Transverse colon (tissue), 3 donors: ENCODE data around the gene PRTG.

Experiments used
- POLR2A ChIP-seq: fragments of 450-650 bp; IDR thresholded peaks from one replicate; pipeline ENCODE4 v1.6.1; 2016; ENCODE audit warnings: antibody characterized with exemption, mild to moderate bottlenecking, moderate library complexity
- TF ChIP-seq, protein P1 (sequence below), 5 experiments: fragments of 200-600 bp in 3 of 5; fragments of 450-650 bp in 2 of 5; sonication (generic) in 3 of 5; IDR thresholded peaks; 1 replicate in 2 of 5; 2 replicates in 3 of 5; pipeline ENCODE4 v1.5.1; 2016 to 2017; ENCODE audit warnings: antibody characterized with exemption in 5 of 5, inconsistent platforms in 3 of 5, mild to moderate bottlenecking in 2 of 5, moderate library complexity in 1 of 5

- TF ChIP-seq POLR2A, result no peak
- TF ChIP-seq, protein P1, sequence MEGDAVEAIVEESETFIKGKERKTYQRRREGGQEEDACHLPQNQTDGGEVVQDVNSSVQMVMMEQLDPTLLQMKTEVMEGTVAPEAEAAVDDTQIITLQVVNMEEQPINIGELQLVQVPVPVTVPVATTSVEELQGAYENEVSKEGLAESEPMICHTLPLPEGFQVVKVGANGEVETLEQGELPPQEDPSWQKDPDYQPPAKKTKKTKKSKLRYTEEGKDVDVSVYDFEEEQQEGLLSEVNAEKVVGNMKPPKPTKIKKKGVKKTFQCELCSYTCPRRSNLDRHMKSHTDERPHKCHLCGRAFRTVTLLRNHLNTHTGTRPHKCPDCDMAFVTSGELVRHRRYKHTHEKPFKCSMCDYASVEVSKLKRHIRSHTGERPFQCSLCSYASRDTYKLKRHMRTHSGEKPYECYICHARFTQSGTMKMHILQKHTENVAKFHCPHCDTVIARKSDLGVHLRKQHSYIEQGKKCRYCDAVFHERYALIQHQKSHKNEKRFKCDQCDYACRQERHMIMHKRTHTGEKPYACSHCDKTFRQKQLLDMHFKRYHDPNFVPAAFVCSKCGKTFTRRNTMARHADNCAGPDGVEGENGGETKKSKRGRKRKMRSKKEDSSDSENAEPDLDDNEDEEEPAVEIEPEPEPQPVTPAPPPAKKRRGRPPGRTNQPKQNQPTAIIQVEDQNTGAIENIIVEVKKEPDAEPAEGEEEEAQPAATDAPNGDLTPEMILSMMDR (IDR thresholded peaks at IDR 0.05), result no peak
Measured at GRCh38 chr15:55741833-55742497, 987 bp downstream of the PRTG start.
